ENCODE data around the gene DYRK4. TPM values are rescaled to one million over a fixed set of nuclear protein-coding genes. Genes with fewer than 3 reads are reported as not detected.
A peak's percentile ranks its signal among the peaks of the same experiment; 100 is the strongest.
"Not testable (repeated sequence)": the region's sequence is repeated elsewhere in the genome, so short reads cannot be mapped to it uniquely, and the experiment has no call there.

DYRK4 gene, protein sequence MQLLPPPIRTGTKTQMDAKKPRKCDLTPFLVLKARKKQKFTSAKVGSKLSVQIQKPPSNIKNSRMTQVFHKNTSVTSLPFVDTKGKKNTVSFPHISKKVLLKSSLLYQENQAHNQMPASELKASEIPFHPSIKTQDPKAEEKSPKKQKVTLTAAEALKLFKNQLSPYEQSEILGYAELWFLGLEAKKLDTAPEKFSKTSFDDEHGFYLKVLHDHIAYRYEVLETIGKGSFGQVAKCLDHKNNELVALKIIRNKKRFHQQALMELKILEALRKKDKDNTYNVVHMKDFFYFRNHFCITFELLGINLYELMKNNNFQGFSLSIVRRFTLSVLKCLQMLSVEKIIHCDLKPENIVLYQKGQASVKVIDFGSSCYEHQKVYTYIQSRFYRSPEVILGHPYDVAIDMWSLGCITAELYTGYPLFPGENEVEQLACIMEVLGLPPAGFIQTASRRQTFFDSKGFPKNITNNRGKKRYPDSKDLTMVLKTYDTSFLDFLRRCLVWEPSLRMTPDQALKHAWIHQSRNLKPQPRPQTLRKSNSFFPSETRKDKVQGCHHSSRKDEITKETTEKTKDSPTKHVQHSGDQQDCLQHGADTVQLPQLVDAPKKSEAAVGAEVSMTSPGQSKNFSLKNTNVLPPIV
- 14.6 and 56.7 TPM in 2 replicates for total RNA-seq (2014; rRNA removed; shearing (Covaris generic); ENCODE audit: low replicate concordance)

DNA sequence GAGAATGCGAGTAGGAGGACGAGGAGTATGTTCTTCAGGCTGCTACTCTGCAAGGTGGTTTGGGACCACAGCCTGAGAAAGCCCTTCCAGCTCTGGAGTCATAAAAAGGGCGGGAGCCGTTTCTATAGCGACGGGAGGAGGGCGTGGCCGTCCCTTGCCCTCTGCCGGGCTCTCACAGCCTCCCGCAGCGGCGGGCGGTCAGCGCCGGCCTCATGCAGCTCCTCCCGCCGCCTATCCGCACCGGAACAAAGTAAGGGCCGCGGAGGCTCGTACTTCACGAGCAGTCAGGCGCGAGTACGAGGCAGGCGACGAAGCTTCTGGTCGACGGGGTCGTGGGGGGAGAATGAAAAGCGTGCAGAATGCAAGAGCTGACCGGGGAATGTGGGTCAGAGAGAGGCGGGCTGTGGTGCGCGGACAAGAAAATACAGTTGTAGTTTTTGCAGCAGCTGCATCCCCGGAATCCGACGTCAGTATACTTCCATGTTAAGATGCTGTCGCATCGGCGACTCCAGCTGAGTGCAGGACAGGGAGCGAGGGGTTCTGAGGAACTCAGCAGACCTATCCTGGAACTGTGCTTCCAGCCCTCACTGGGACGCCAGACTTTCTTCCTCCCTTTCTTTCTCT lies at the start of gene DYRK4:
DYRK4 (plus strand) TSS at position 175 of the 624 bp plus-strand sequence; CDS start at position 213, 38 bp downstream.
- Histone ChIP-seq H3K27me3 (no peaks in the 10 kb centered on the region), H3K4me3 (no peak within 1 kb of the TSS), H3K9me3 (no peaks in the 10 kb centered on the region), H3K36me3 (peaks cover 5% of the 10 kb centered on the region)
- DNase-seq: peak; percentile 56

DNA sequence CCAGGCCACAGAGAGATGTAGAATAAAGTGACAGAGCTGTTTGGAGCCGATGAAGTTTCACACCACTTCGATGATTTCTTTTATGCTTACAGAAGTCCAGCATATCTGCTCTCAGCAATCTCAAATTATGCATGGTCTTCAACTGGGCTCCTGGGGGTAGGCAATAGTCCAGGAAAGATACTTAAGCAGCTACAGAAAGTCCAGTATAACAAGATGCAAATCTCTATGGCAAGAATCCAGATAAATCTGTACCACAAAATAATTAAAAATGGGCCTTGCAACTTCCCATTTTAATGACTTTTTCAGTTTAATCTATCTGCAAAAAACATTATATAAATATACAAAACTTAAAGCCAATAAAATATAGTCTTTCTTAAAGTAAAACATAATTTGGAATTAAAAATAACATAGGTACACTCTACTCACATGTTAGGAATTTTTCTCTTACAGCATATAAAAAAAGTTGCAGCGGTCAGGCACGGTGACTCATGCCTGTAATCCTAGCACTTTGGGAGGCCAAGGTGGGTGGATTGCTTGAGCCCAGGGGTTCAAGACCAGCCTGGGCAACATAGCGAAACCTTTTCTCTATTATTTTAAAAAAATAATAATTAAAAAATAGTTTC lies 43.8 kb upstream of the DYRK4 start:
- Histone ChIP-seq H3K36me3 (peaks cover 8% of the 10 kb centered on the region), H3K27me3 (no peaks in the 10 kb centered on the region), H3K4me3 (no peak overlapping the region), H3K9me3 (no peaks in the 10 kb centered on the region)
- DNase-seq: peak; percentile 60

DNA sequence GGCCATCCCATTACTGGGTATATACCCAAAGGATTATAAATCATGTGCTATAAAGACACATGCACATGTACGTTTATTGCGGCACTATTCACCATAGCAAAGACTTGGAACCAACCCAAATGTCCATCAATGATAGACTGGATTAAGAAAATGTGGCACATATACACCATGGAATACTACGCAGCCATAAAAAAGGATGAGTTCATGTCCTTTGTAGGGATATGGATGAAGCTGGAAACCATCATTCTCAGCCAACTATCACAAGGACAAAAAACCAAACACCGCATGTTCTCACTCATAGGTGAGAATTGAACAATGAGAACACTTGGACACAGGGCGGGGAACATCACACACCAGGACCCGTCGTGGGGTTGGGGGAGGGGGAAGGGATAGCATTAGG lies 38.6 kb upstream of the DYRK4 start:
- not testable (repeated sequence) for H3K4me3 ChIP-seq, H3K9me3 ChIP-seq, DNase-seq, H3K27me3 ChIP-seq
- peaks cover 30% of the 10 kb centered on the region for H3K36me3 ChIP-seq

DNA sequence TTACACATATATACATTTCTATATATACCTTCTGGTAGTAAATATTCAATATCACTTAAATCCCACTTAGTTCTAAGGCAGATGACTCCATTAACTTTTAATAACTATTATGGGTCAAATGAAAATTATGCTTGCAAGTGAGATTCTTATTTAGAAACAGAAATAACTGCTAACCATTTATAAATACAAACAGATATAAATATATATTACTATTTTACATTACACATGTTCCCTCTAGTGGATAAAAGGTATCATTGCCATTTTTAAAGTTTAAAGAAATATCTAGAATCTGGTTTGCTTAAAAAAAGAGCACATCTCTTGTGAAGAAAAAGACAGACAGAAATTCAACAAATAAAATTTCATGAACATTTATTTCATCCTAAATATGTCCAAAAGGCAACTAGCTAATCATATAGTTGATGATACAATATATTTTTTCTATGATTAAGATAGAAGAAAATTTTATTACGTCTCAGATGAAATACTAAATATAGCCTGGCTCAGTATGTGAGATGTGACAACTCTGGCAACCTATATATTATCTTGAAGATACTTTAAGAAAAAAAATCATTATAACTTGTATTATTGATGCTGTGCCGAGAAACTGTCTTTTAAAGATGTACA lies 35.0 kb upstream of the DYRK4 start:
- no peak overlapping the region for H3K4me3 ChIP-seq
- H3K27me3 ChIP-seq: no peaks in the 10 kb centered on the region
- no peak for DNase-seq
- peaks cover 30% of the 10 kb centered on the region for H3K36me3 ChIP-seq
- H3K9me3 ChIP-seq: no peaks in the 10 kb centered on the region

DNA sequence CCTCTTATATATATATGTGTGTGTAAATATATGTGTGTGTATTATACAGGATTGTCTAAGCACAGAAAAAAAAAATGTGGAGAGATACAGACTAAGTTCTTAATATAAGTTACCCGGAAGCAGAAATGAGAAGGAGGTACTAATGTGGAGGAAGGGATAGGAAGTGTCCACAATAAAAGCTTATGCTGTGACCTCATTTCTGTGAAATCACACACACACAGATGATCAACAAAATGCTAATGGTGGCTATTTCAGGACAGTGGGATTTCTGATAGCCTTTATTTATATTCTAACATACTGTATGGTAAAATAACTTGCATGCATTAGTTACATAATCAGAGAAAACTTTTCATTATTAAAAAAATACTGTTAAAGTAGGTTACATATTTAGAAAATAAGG lies 31.8 kb upstream of the DYRK4 start:
- DNase-seq: no peak
- Histone ChIP-seq H3K4me3 (no peak overlapping the region), H3K9me3 (no peaks in the 10 kb centered on the region), H3K36me3 (peaks cover 27% of the 10 kb centered on the region), H3K27me3 (no peaks in the 10 kb centered on the region)

DNA sequence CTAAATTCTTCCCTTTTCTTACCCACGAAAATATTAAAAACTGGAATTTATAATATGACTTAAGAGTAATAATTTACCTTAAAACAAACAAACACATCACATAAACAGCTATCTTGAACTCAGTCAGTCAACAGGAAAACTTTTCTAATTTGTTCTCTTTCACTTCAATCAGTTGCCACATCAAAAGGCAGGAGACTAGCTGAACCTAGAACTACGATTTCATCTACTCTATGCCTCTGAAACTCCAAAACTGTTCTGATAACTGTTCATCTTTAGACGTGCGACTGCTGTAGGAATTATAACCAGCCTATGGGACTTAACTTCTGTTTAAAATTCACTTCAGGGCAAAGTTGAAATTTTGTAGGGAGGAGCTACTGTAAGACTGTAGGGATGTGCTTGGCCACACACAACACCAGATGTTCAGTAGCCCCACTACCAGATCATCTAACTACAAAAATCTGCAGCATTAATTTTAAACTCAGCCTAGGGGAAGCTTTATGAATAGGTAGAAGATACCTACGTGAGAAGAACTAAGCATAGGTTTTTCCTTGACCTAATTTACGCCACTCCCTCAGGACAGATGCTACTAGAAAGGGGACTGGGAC lies 30.9 kb upstream of the DYRK4 start:
- no peak for DNase-seq
- Histone ChIP-seq H3K27me3 (no peaks in the 10 kb centered on the region), H3K36me3 (peaks cover 23% of the 10 kb centered on the region), H3K9me3 (no peaks in the 10 kb centered on the region), H3K4me3 (no peak overlapping the region)

DNA sequence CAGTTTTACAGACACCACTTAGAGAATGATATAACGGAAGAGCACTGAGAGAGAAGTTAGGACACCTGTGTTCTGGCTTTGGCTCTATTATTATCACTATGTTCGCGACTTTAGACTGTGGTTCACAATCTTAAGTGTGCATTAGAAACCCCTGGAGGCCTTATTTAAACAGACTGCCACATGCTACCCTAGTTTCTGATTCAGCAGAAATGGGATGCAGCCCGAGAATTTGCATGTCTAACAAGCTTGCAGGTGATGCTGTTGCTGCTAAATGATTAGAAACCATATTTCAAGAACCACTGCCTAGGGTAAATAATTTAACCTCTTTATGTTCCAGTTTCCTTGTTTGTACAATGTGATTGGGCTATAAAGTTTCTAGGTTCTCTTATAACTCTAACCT lies 26.9 kb upstream of the DYRK4 start:
- no peak overlapping the region for H3K4me3 ChIP-seq
- H3K27me3 ChIP-seq: no peaks in the 10 kb centered on the region
- no peaks in the 10 kb centered on the region for H3K9me3 ChIP-seq
- H3K36me3 ChIP-seq: peaks cover 16% of the 10 kb centered on the region
- no peak for DNase-seq

DNA sequence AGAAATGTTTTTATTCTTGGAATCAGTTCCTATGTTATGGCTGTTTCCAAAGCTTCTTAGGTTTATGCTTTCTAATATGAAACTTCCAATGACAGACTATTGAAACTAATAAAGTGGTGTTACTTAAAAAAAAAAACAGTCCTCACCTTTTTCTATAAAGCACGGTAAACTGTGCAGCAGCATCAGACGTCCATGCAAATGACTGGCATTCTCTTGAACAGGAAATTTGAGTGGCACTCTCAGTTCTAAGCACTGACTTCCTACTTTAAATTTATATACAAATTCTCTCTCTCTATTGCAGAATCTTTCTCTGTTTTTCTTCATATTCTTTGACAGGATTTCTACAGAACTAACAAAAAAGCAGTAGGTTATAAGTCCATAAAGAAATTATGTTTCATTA lies 26.1 kb upstream of the DYRK4 start:
- peaks cover 16% of the 10 kb centered on the region for H3K36me3 ChIP-seq
- H3K4me3 ChIP-seq: no peak overlapping the region
- no peaks in the 10 kb centered on the region for H3K27me3 ChIP-seq
- DNase-seq: no peak
- no peaks in the 10 kb centered on the region for H3K9me3 ChIP-seq

DNA sequence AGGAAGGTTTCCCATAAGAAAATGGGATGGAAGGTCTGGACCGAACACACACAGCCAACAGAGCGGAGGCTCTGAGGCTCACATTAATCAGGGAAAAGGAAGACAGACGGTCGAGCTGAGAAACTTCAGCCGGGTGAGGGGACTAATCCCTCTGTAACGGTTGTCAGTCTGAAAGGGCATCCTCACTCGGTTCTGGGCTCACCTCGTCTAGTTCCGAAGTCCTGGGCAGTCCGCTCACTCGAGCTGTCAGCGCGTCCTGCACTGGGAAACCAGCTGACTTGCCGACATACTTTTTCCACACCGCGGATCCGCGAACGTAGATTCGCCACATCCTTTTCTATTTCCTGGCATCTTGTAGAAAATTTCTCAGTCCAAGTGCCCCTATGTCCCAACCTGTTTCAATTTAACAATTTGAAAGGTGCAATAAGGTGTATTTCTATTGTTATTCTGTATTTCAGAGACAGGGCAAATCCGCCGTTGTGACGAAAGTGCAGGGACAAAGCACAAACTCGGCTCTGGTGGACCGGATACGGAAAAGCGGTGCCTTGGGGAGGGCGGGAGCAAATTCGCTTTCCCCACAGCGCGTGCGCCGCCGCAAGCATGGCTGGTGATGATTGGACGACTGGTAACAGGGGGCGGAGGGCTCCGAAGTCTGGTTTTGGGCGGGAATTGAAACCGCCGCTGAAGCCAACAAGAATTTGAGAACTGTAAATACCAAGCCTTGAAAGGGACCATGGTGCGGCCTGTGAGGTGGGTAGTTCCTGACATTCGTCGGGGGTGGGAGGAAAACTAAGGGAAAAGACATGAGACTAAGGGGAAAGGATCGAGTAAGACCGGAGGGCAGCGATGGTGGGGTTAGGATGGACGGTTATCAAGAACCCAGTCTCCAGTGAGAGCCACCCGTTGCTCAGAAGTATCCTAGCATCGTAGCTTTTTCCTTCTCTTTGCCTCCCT lies 23.5 kb upstream of the DYRK4 start, which contains the start of gene RAD51AP1:
RAD51AP1 (plus strand) TSS at position 684 of the 954 bp plus-strand sequence; CDS start at position 734, 50 bp downstream.
- H3K27me3 ChIP-seq: no peaks in the 10 kb centered on the region
- DNase-seq: peak; percentile 95
- peaks cover 18% of the 10 kb centered on the region for H3K36me3 ChIP-seq
- peak within 1 kb of the TSS; percentile 91 for H3K4me3 ChIP-seq
- H3K9me3 ChIP-seq: no peaks in the 10 kb centered on the region

DNA sequence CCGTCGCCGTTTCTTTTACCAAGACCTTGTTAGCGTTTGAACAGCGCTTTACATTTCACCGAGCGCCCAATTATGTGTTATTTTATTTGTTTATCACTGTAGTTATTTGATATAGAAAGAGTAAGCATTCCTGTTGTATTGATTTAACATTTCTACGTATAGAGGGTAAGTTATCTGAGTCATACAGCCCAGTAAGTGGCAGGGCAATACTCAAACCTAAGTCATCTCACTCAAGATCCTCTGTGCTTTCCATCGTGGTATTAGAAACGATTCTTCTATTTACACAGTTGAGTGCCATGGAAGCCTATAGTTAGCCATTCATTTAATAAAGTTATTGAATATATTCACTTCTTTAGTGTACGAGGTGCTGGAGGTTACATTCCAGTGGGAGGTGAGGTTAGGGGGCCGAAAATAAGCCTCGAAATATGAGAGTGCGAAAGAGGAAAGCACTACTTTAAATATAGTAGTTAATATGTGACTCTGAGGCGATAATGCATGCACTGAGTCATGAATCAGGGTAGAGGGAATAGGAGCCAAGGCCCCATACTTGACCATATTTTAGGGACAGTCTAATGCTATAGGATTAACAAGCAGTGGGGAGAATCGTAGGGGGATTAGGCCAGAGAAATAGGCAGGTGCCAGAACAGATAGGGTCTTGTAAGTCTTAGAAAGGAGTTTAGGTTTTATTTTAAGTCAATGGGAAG lies 22.7 kb upstream of the DYRK4 start:
- Histone ChIP-seq H3K9me3 (no peaks in the 10 kb centered on the region), H3K36me3 (peaks cover 18% of the 10 kb centered on the region)
- no peak for DNase-seq

DNA sequence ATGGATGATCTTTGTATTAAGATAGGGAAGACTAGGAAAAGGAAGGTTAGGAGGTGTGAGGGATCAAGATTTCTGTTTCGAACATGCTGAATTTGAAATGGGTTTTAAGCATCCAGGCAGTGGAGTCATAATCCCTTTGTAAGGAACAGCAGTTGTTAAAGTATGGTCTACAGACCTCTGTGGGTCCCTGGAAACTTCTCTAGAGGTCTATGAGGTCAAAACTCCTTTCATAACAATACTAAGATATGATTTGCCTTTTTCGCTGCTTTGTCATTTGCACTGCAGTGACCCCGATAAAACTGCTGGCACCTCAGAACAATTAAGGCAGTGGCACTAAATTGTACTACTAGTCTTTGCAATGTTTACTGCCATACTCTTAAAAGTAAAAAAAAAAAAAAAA lies 21.8 kb upstream of the DYRK4 start:
- no peak for DNase-seq
- Histone ChIP-seq H3K9me3 (no peaks in the 10 kb centered on the region), H3K36me3 (peaks cover 18% of the 10 kb centered on the region), H3K27me3 (no peaks in the 10 kb centered on the region), H3K4me3 (peak overlapping the region; percentile 91; the same call in 1 of the 2 replicates)

More for the DNA sequence above, 22.7 kb upstream of the DYRK4 start:
- peak overlapping the region; percentile 91 for H3K4me3 ChIP-seq
- H3K27me3 ChIP-seq: no peaks in the 10 kb centered on the region

DNA sequence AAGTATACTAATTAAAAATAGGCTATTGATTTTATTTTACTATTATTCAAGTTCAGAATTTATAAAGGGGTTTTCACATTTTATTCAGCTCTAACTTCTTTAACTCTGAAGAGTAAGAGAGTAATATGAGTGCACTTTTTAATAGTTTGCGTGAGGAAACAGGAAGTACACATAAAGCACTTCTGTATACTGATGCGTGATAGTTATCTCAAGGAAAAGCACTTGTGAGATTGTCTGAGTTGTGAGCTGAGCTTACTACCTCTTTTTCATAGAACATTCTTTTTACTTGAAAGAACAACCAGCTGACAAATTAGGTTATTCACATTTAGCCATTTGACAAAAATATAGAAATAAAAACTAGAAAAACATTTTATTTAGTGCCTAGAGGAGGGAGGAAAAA lies 21.4 kb upstream of the DYRK4 start:
- no peak for DNase-seq
- H3K4me3 ChIP-seq: no peak overlapping the region
- H3K36me3 ChIP-seq: peaks cover 17% of the 10 kb centered on the region
- no peaks in the 10 kb centered on the region for H3K27me3 ChIP-seq
- no peaks in the 10 kb centered on the region for H3K9me3 ChIP-seq

DNA sequence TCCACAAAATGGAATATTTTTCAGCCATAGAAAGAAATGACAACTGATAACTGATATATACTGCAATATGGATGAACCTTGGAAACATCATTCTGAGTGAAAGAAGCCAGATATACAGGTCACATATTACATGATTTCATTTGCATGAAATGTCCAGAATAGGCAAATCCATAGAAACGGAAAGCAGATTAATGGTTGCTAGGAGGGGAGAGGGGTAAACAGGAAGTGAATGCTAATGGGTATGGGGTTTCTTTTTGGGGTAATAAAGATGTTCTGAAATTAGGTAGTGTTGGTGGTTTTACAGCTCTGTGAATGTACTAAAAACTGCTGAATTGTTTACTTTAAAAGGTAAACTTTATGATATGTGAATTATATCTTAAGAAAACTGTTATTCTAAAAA lies 16.8 kb upstream of the DYRK4 start:
- H3K36me3 ChIP-seq: peaks cover 50% of the 10 kb centered on the region
- H3K27me3 ChIP-seq: no peaks in the 10 kb centered on the region
- H3K4me3 ChIP-seq: no peak overlapping the region
- no peaks in the 10 kb centered on the region for H3K9me3 ChIP-seq
- DNase-seq: no peak

DNA sequence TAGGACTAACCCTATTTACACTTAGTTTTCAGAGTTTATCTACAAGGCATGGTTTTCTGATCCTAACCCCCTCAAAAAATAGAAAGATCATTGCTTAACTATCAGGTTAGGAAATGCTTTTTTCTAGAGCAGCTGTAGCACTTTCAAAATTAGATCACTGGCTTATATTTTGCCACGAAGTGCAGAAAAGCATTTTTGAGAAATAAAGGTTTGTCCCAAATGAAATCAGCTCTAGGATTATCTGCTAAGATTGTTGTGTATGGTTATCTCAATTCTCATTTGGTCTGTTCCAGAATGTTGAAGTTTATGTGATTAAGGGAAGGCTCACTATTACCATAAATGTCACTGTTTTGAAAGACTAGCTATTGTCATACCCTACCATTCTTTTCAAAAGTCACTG lies 9.8 kb upstream of the DYRK4 start:
- no peak overlapping the region for H3K4me3 ChIP-seq
- H3K27me3 ChIP-seq: no peaks in the 10 kb centered on the region
- DNase-seq: no peak
- no peaks in the 10 kb centered on the region for H3K9me3 ChIP-seq
- H3K36me3 ChIP-seq: peaks cover 51% of the 10 kb centered on the region

DNA sequence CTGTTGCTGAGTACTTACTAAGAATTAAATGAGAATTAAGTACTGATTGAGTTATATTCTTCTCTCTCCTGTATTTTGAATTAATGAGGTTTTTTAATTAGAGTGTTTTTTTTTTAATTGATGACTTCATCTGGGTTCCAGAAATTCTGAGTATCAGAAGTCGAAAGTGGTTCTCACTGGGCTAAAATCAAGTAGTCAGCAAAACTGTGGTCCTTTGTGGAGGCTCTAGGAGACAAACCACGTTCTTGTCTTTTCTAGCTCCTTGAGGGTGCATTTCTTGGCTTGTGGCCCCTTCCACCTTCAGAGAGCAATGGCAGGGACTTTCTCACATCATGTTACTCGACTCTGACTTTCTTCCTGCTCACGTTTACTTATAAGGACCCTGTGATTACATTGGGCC lies 8.1 kb upstream of the DYRK4 start:
- peaks cover 36% of the 10 kb centered on the region for H3K36me3 ChIP-seq
- no peaks in the 10 kb centered on the region for H3K9me3 ChIP-seq
- H3K4me3 ChIP-seq: no peak overlapping the region
- no peak for DNase-seq
- no peaks in the 10 kb centered on the region for H3K27me3 ChIP-seq
